Neutrophil (primary cell): ENCODE measurements around the gene WLS.

Experiments used
- H3K27ac ChIP-seq: fragments of 200-600 bp; sonication (generic); 2 replicates; pipeline ENCODE4 v1.5.1; 2016; ENCODE audit warnings: mild to moderate bottlenecking, moderate library complexity
- H3K27me3 ChIP-seq: fragments of 200-600 bp; sonication (generic); 2 replicates; pipeline ENCODE4 v1.6.0; 2016; ENCODE audit warnings: mild to moderate bottlenecking
- H3K36me3 ChIP-seq: fragments of 200-600 bp; sonication (generic); 2 replicates; pipeline ENCODE4 v1.5.1; 2017
- H3K4me1 ChIP-seq, 2 experiments: fragments of 200-600 bp in 1 of 2; sonication (generic) in 1 of 2; 1 replicate in 1 of 2; 2 replicates in 1 of 2; pipeline versions ENCODE4 v1.5.1 to v1.6.1; 2013 to 2016; ENCODE audit warnings: low read depth in 1 of 2, low read length in 1 of 2, mild to moderate bottlenecking in 1 of 2, moderate library complexity in 1 of 2; ENCODE audit not compliant: control insufficient read depth in 1 of 2, insufficient read depth in 1 of 2
- H3K4me3 ChIP-seq, 2 experiments: fragments of 200-600 bp in 1 of 2; sonication (generic) in 1 of 2; 1 replicate in 1 of 2; 2 replicates in 1 of 2; pipeline ENCODE4 v1.5.1; 2013 to 2016; ENCODE audit warnings: low read depth in 1 of 2, low read length in 1 of 2, mild to moderate bottlenecking in 1 of 2, moderate library complexity in 1 of 2
- H3K9me3 ChIP-seq: fragments of 200-600 bp; sonication (generic); 2 replicates; pipeline ENCODE4 v1.5.1; 2016
- CTCF ChIP-seq: fragments of 200-600 bp; sonication (generic); IDR thresholded peaks from 2 replicates; pipeline ENCODE4 v1.5.1; 2016; ENCODE audit warnings: antibody characterized with exemption

WLS gene

GRCh38 chr1:68231627-68232288, 565 bp downstream of the WLS start:
- no peaks in the 10 kb centered on the region for H3K9me3 ChIP-seq
- peaks cover 64% of the 10 kb centered on the region for H3K27me3 ChIP-seq
- peak overlapping the region; percentile 81 to 88 for H3K4me3 ChIP-seq
- H3K27ac ChIP-seq: peak overlapping the region; percentile 61
- no peaks in the 10 kb centered on the region for H3K36me3 ChIP-seq
- no peak for TF ChIP-seq CTCF
- peaks cover 31 to 32% of the 10 kb centered on the region in 2 experiments for H3K4me1 ChIP-seq

- Histone ChIP-seq H3K36me3 (no peaks in the 10 kb centered on the region), H3K4me1 (peaks cover 31 to 32% of the 10 kb centered on the region in 2 experiments), H3K27ac (peak overlapping the region; percentile 50), H3K27me3 (peaks cover 57% of the 10 kb centered on the region), H3K4me3 (peak overlapping the region; percentile 81 to 88), H3K9me3 (no peaks in the 10 kb centered on the region)
- no peak for TF ChIP-seq CTCF
Measured at GRCh38 chr1:68230901-68231626, 1.3 kb downstream of the WLS start.

GRCh38 chr1:68230484-68230802, 1.9 kb downstream of the WLS start:
- H3K36me3 ChIP-seq: no peaks in the 10 kb centered on the region
- peaks cover 31 to 32% of the 10 kb centered on the region in 2 experiments for H3K4me1 ChIP-seq
- peak overlapping the region; percentile 81 to 88 for H3K4me3 ChIP-seq
- peaks cover 51% of the 10 kb centered on the region for H3K27me3 ChIP-seq
- no peak for TF ChIP-seq CTCF
- H3K9me3 ChIP-seq: no peaks in the 10 kb centered on the region
- H3K27ac ChIP-seq: peak overlapping the region; percentile 50

- Histone ChIP-seq H3K36me3 (no peaks in the 10 kb centered on the region), H3K4me3 (peak overlapping the region; percentile 81 to 88), H3K27me3 (peaks cover 45% of the 10 kb centered on the region), H3K4me1 (peaks cover 31 to 32% of the 10 kb centered on the region in 2 experiments), H3K27ac (peak overlapping the region; percentile 2), H3K9me3 (no peaks in the 10 kb centered on the region)
- no peak for TF ChIP-seq CTCF
Measured at GRCh38 chr1:68229650-68230483, 2.5 kb downstream of the WLS start.

GRCh38 chr1:68228851-68229250, 3.5 kb downstream of the WLS start:
- Histone ChIP-seq H3K4me3 (no peak overlapping the region), H3K9me3 (no peaks in the 10 kb centered on the region), H3K27ac (peak overlapping the region; percentile 33), H3K4me1 (peaks cover 31 to 32% of the 10 kb centered on the region in 2 experiments), H3K27me3 (peaks cover 35% of the 10 kb centered on the region), H3K36me3 (no peaks in the 10 kb centered on the region)
- no peak for TF ChIP-seq CTCF
